Measurements from ENCODE around the gene RTN4R. TPM values are rescaled to one million over a fixed set of nuclear protein-coding genes. Genes with fewer than 3 reads are reported as not detected.

The RTN4R gene
- total and polyA plus RNA-seq, 9 donors, result 0.48 to 8.2 (median 1.8) TPM; not detected in 1

- WGBS, 3 donors, result 91 to 93% (median 93%) methylated on average over 35 to 51 of the region's 51 CpGs
- intact Hi-C loops (cut with DNase I), result no loop called here
- no peak for TF ChIP-seq POLR2A (IDR thresholded peaks at IDR 0.05)
- TF ChIP-seq CTCF (IDR thresholded peaks at IDR 0.05), result no peak
- TF ChIP-seq EP300 (IDR thresholded peaks at IDR 0.05), result no peak
- peaks cover 54% of the 10 kb centered on the region for H3K4me1 ChIP-seq (ENCODE audit: insufficient read depth)
- peak in 1 of 5 donors; percentile 50 for DNase-seq
- no peaks in the 10 kb centered on the region for H3K9me3 ChIP-seq
- no peaks in the 10 kb centered on the region for H3K27me3 ChIP-seq
- H3K27ac ChIP-seq, result no peak overlapping the region
- H3K36me3 ChIP-seq, result no peaks in the 10 kb centered on the region
- H3K4me3 ChIP-seq, result no peak overlapping the region
These were observed 26.3 kb downstream of the RTN4R start for GRCh38 chr22:20241579-20242392.

DNA sequence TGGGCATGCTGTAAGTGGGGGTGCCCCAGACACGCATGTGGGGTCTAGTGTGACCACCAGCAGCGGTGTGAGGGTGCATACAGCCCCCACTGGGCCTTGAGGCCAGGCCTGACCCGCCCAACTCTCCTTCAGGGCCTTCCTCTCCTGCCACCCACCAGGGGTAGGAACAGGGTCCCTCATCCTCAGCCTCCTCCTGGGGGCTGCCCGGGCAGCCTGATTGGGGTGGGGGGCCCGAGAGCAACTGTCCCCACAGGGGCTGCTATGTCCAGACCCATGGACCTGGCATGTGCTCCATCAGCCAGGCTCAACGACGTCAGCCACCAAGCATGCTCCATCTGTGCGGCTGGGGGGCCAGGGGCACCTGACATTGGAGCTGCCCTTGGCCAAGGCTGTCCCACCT is 27.2 kb downstream of the RTN4R start:
- 82 to 83% (median 83%) methylated on average over 8 of the region's 8 CpGs for WGBS, 3 donors
- no peaks in the 10 kb centered on the region for H3K36me3 ChIP-seq
- H3K27me3 ChIP-seq, result no peaks in the 10 kb centered on the region
- peak in 1 of 5 donors; percentile 46 for DNase-seq
- TF ChIP-seq CTCF (IDR thresholded peaks at IDR 0.05), result no peak
- intact Hi-C loops (cut with DNase I), result no loop called here
- no peaks in the 10 kb centered on the region for H3K9me3 ChIP-seq
- H3K4me1 ChIP-seq (ENCODE audit: insufficient read depth), result peaks cover 52% of the 10 kb centered on the region
- peak overlapping the region in 1 of 2 donors; percentile 64 for H3K27ac ChIP-seq
- H3K4me3 ChIP-seq, result no peak overlapping the region

- Histone ChIP-seq H3K27me3 (no peaks in the 10 kb centered on the region), H3K9me3 (no peaks in the 10 kb centered on the region), H3K4me1 (ENCODE audit: insufficient read depth) (peaks cover 49% of the 10 kb centered on the region), H3K36me3 (no peaks in the 10 kb centered on the region), H3K27ac (peak overlapping the region; percentile 9 to 64), H3K4me3 (no peak overlapping the region)
- no peak for TF ChIP-seq POLR2A (IDR thresholded peaks at IDR 0.05)
- TF ChIP-seq EP300 (IDR thresholded peaks at IDR 0.05), result no peak
- TF ChIP-seq CTCF (IDR thresholded peaks at IDR 0.05), result no peak
- intact Hi-C loops (cut with DNase I), result no loop called here
- 3 to 12% (median 8%) methylated on average over 8 to 14 of the region's 14 CpGs for WGBS, 3 donors
- peak; percentile 77 to 87 (median 82) for DNase-seq
These were observed 27.7 kb downstream of the RTN4R start for GRCh38 chr22:20240447-20240764.

- WGBS, 3 donors, result 40 to 49% (median 47%) methylated on average over 6 to 9 of the region's 9 CpGs
- DNase-seq, result peak in 1 of 5 donors; percentile 42
These were observed 28.3 kb downstream of the RTN4R start for GRCh38 chr22:20239676-20240446.

More at GRCh38 chr22:20239676-20240446, 28.3 kb downstream of the RTN4R start:
- no peaks in the 10 kb centered on the region for H3K27me3 ChIP-seq
- TF ChIP-seq EP300 (IDR thresholded peaks at IDR 0.05) (no peak), CTCF (IDR thresholded peaks at IDR 0.05) (no peak), POLR2A (IDR thresholded peaks at IDR 0.05) (no peak)
- no peaks in the 10 kb centered on the region for H3K36me3 ChIP-seq
- H3K9me3 ChIP-seq, result no peaks in the 10 kb centered on the region
- H3K4me3 ChIP-seq, result no peak overlapping the region
- peak overlapping the region; percentile 9 to 64 for H3K27ac ChIP-seq
- peaks cover 45% of the 10 kb centered on the region for H3K4me1 ChIP-seq (ENCODE audit: insufficient read depth)
- intact Hi-C loops (cut with DNase I), result no loop called here

Measured in ovary (tissue), 9 donors.